ENCODE data around the gene BCAS3.

BCAS3 gene

GRCh38 chr17:61378658-61379456 is 701.2 kb downstream of the BCAS3 start:
- no peak for DNase-seq

- no peak for DNase-seq
Observed at GRCh38 chr17:61379457-61380216, 702.0 kb downstream of the BCAS3 start.

GRCh38 chr17:61380217-61380835 is 702.7 kb downstream of the BCAS3 start:
- DNase-seq = no peak

- DNase-seq = no peak
Observed at GRCh38 chr17:61380836-61381525, 703.3 kb downstream of the BCAS3 start.

- no peak for DNase-seq
Observed at GRCh38 chr17:61381537-61381936, 703.9 kb downstream of the BCAS3 start.

GRCh38 chr17:61382796-61383688 is 705.4 kb downstream of the BCAS3 start:
- no peak for DNase-seq

- DNase-seq = no peak
Observed at GRCh38 chr17:61383689-61384201, 706.1 kb downstream of the BCAS3 start.

GRCh38 chr17:61384354-61384691 is 706.7 kb downstream of the BCAS3 start:
- DNase-seq = no peak

- no peak for DNase-seq
Observed at GRCh38 chr17:61384692-61385576, 707.3 kb downstream of the BCAS3 start.

GRCh38 chr17:61385577-61386236 is 708.1 kb downstream of the BCAS3 start:
- DNase-seq = no peak

- DNase-seq = no peak
Observed at GRCh38 chr17:61386251-61386650, 708.6 kb downstream of the BCAS3 start.

GRCh38 chr17:61387011-61387410 is 709.4 kb downstream of the BCAS3 start:
- DNase-seq = no peak

GRCh38 chr17:61387511-61388305 is 710.1 kb downstream of the BCAS3 start:
- DNase-seq = no peak

GRCh38 chr17:61388561-61389356 is 711.1 kb downstream of the BCAS3 start:
- DNase-seq = no peak

- DNase-seq = no peak
Observed at GRCh38 chr17:61389670-61390478, 712.2 kb downstream of the BCAS3 start.

- no peak for DNase-seq
Observed at GRCh38 chr17:61390479-61390791, 712.8 kb downstream of the BCAS3 start.

GRCh38 chr17:61391595-61392291 is 714.1 kb downstream of the BCAS3 start:
- no peak for DNase-seq
